ENCODE measurements around the gene GMEB2.
"Not testable (repeated sequence)": the region's sequence is repeated elsewhere in the genome, so short reads cannot be mapped to it uniquely, and the experiment has no call there.

GMEB2 gene

GRCh38 chr20:63626424-63627128 is at the start of gene GMEB2:
Gene GMEB2, minus strand, starts transcription at chr20:63627101. Its CDS starts 7,704 bp downstream, at chr20:63619397.
- DNase-seq (ENCODE audit: low read depth in 2 of 2): peak; percentile 42 to 56

GRCh38 chr20:63675681-63676368 is 48.9 kb upstream of the GMEB2 start:
- DNase-seq (ENCODE audit: low read depth in 2 of 2): no peak

GRCh38 chr20:63673951-63674350 is 47.0 kb upstream of the GMEB2 start:
- DNase-seq (ENCODE audit: low read depth in 2 of 2): no peak

- no peak for DNase-seq (ENCODE audit: low read depth in 2 of 2)
Observed at GRCh38 chr20:63672666-63673065, 45.8 kb upstream of the GMEB2 start.

GRCh38 chr20:63671695-63672094 is 44.8 kb upstream of the GMEB2 start:
- DNase-seq (ENCODE audit: low read depth in 2 of 2): not testable (repeated sequence)

GRCh38 chr20:63668351-63668750 is 41.5 kb upstream of the GMEB2 start:
- DNase-seq (ENCODE audit: low read depth in 2 of 2): no peak

GRCh38 chr20:63667858-63668257 is 41.0 kb upstream of the GMEB2 start:
- no peak for DNase-seq (ENCODE audit: low read depth in 2 of 2)

- no peak for DNase-seq (ENCODE audit: low read depth in 2 of 2)
Observed at GRCh38 chr20:63665708-63666107, 38.8 kb upstream of the GMEB2 start.

GRCh38 chr20:63664861-63665594 is 38.1 kb upstream of the GMEB2 start:
- no peak for DNase-seq (ENCODE audit: low read depth in 2 of 2)

GRCh38 chr20:63664143-63664851 is 37.4 kb upstream of the GMEB2 start:
- DNase-seq (ENCODE audit: low read depth in 2 of 2): no peak

- DNase-seq (ENCODE audit: low read depth in 2 of 2): no peak
Observed at GRCh38 chr20:63663332-63664066, 36.6 kb upstream of the GMEB2 start.

GRCh38 chr20:63662813-63663189 is 35.9 kb upstream of the GMEB2 start:
- no peak for DNase-seq (ENCODE audit: low read depth in 2 of 2)

- no peak for DNase-seq (ENCODE audit: low read depth in 2 of 2)
Observed at GRCh38 chr20:63661959-63662812, 35.3 kb upstream of the GMEB2 start.

- DNase-seq (ENCODE audit: low read depth in 2 of 2): no peak
Observed at GRCh38 chr20:63661108-63661507, 34.2 kb upstream of the GMEB2 start.

- DNase-seq (ENCODE audit: low read depth in 2 of 2): no peak
Observed at GRCh38 chr20:63660622-63661021, 33.7 kb upstream of the GMEB2 start.

- not testable (repeated sequence) for DNase-seq (ENCODE audit: low read depth in 2 of 2)
Observed at GRCh38 chr20:63660174-63660573, 33.3 kb upstream of the GMEB2 start.

- DNase-seq (ENCODE audit: low read depth in 2 of 2): no peak
Observed at GRCh38 chr20:63659370-63659769, 32.5 kb upstream of the GMEB2 start.

- no peak for DNase-seq (ENCODE audit: low read depth in 2 of 2)
Observed at GRCh38 chr20:63658749-63659187, 31.9 kb upstream of the GMEB2 start.

- peak; percentile 68 to 87 for DNase-seq (ENCODE audit: low read depth in 2 of 2)
Observed at GRCh38 chr20:63657937-63658748, 31.2 kb upstream of the GMEB2 start, which contains the start of gene RTEL1. Gene RTEL1, plus strand, starts transcription at chr20:63658312. Its CDS starts 1,091 bp downstream, at chr20:63659403.

Measured in stimulated activated CD4-positive, alpha-beta T cell treated with anti-CD3 and anti-CD28 coated beads, Interleukin-1b, Interleukin-23, amount 100 ng/mL, for 1 hour (primary cell).